Measurements from ENCODE around the gene ZNF239. TPM values are rescaled to one million over a fixed set of nuclear protein-coding genes. Genes with fewer than 3 reads are reported as not detected.
A peak's percentile ranks its signal among the peaks of the same experiment; 100 is the strongest.

Gene ZNF239
- total and polyA plus RNA-seq, 2 of the 8 experiments (the other 6 are each of a cell fraction or from before 2014, with no cell fraction given): 2.4 to 11.4 TPM

- Histone ChIP-seq H3K9ac (replicated peaks in 1 of 4; ENCODE audit: extremely low read depth in 1 of 4, low read depth in 3 of 4, low read length in 3 of 4) (peak within 1 kb of the TSS in 3 of 4 experiments; percentile 20 to 46 (median 38); a peak in 4 of 7 replicates), H2AFZ (ENCODE audit: low read length) (peak within 1 kb of the TSS; percentile 31), H4K8ac (ENCODE audit: extremely low read depth, insufficient read depth, low read length) (0 out of 2 replicates have a peak within 1 kb of the TSS, but pooled peaks have one; percentile 2), H3K9me3 (ENCODE audit: insufficient read depth in 2 of 2, low read depth in 1 of 2, low read length in 1 of 2) (peaks cover 5 to 7% of the 10 kb centered on the region in 2 experiments; a peak in 2 of 4 replicates), H4K5ac (ENCODE audit: insufficient read length, low read depth, low read length) (no peak within 1 kb of the TSS), H2BK20ac (ENCODE audit: low read length) (no peak within 1 kb of the TSS), H3K27ac (ENCODE audit: low read depth, low read length) (no peak within 1 kb of the TSS), H4K91ac (replicated peaks; ENCODE audit: insufficient read length, low read length) (peak within 1 kb of the TSS; percentile 60), H3K14ac (ENCODE audit: insufficient read length) (no peak within 1 kb of the TSS), H3K79me1 (ENCODE audit: low read depth, low read length) (no peaks in the 10 kb centered on the region), H3K4me3 (ENCODE audit: extremely low read depth in 1 of 4, insufficient read depth in 2 of 4, low read depth in 3 of 4, low read length in 4 of 4) (peak within 1 kb of the TSS; percentile 47 to 69 (median 53)), H3K4ac (replicated peaks; ENCODE audit: insufficient read length, low read depth, low read length) (no peak within 1 kb of the TSS), H2BK12ac (ENCODE audit: low read depth, low read length) (no peak within 1 kb of the TSS), H2BK5ac (ENCODE audit: low read depth, low read length) (0 out of 2 replicates have a peak within 1 kb of the TSS, but pooled peaks have one; percentile 13), H3K4me1 (replicated peaks in 1 of 4; ENCODE audit: control insufficient read depth in 3 of 4, insufficient read depth in 4 of 4, low read length in 3 of 4) (peaks cover 0 to 2% (median 0%) of the 10 kb centered on the region in 4 experiments; a peak in 1 of 7 replicates), H3K27me3 (replicated peaks in 1 of 4; ENCODE audit: control insufficient read depth in 3 of 4, extremely low read depth in 1 of 4, insufficient read depth in 3 of 4, low read length in 3 of 4) (peaks cover 0 to 5% (median 2%) of the 10 kb centered on the region in 4 experiments; a peak in 2 of 7 replicates), H2AK5ac (ENCODE audit: low read depth, low read length) (no peak within 1 kb of the TSS), H3K23me2 (ENCODE audit: low read depth, low read length) (no peaks in the 10 kb centered on the region; the same call in 1 of the 2 replicates), H3K36me3 (ENCODE audit: control insufficient read depth in 2 of 4, insufficient read depth in 4 of 4, low read length in 3 of 4) (peaks cover 0 to 3% (median 1%) of the 10 kb centered on the region in 4 experiments; a peak in 4 of 8 replicates), H3K56ac (replicated peaks; ENCODE audit: insufficient read length, low read depth, low read length) (no peak within 1 kb of the TSS), H3K79me2 (ENCODE audit: control insufficient read depth in 1 of 2, insufficient read depth in 2 of 2, low read length in 2 of 2) (no peaks in the 10 kb centered on the region), H2BK120ac (replicated peaks; ENCODE audit: low read depth, low read length) (no peak within 1 kb of the TSS), H3K4me2 (ENCODE audit: insufficient read depth in 1 of 2, low read depth in 2 of 2, low read length in 2 of 2) (peak within 1 kb of the TSS; percentile 64 to 76), H2BK15ac (ENCODE audit: low read length) (no peak within 1 kb of the TSS), H4K20me1 (replicated peaks in 1 of 2; ENCODE audit: control insufficient read depth in 1 of 2, insufficient read depth in 2 of 2, low read length in 2 of 2) (no peaks in the 10 kb centered on the region), H3K18ac (ENCODE audit: extremely low read depth, low read length) (peak within 1 kb of the TSS; percentile 75), H3K23ac (ENCODE audit: insufficient read length) (no peak within 1 kb of the TSS)
- FAIRE-seq: no peak
- ChIA-PET POLR2A (ENCODE audit: partially characterized antibody) (interaction anchor here (0.9 to 1.7 kb wide), 3 partner anchors 17 to 44 kb away, joined by 3 to 4 read pairs (median 3); no protein-coding TSS in a partner anchor), CTCF (ENCODE audit: partially characterized antibody) (no interaction called here)
- WGBS, 2 experiments (ENCODE audit: extremely low coverage in 1 of 2, insufficient coverage in 1 of 2, insufficient read length in 1 of 2, insufficient replicate concordance in 2 of 2, low coverage in 1 of 2, low lambda C conversion rate in 2 of 2, missing lambda C conversion rate in 1 of 2): 9% methylated on average over 48 of the region's 58 CpGs; no CpG with 5 or more reads in 1 of the 2 experiments
- peak; percentile 33 to 85 for DNase-seq (ENCODE audit: low read depth in 1 of 2, low spot score in 2 of 2)
- TF ChIP-seq FOSL1 (IDR thresholded peaks at IDR 0.05; ENCODE audit: insufficient read depth, low read depth, low read length) (no peak), HDAC6 (IDR thresholded peaks at IDR 0.05; ENCODE audit: low read depth, low read length) (no peak), HDAC2 (IDR thresholded peaks at IDR 0.05; ENCODE audit: borderline replicate concordance in 1 of 2, low read depth in 2 of 2, low read length in 2 of 2) (no peak), RXRA (IDR thresholded peaks at IDR 0.05; ENCODE audit: insufficient read depth, low read depth, low read length) (no peak), TAF7 (optimal IDR thresholded peaks at IDR 0.05; ENCODE audit: borderline replicate concordance, low read depth, low read length) (no peak), POLR2A (IDR thresholded peaks at IDR 0.05; ENCODE audit: control extremely low read depth in 1 of 2, low read depth in 2 of 2, low read length in 2 of 2) (peak in 1 of 2 experiments; percentile 75; a peak in 2 of 3 replicates), KDM5A (IDR thresholded peaks at IDR 0.05; ENCODE audit: low read length) (no peak), CBX8 (IDR thresholded peaks at IDR 0.05; ENCODE audit: borderline replicate concordance, low read depth, low read length) (no peak)
- TF ChIP-seq, protein P1, sequence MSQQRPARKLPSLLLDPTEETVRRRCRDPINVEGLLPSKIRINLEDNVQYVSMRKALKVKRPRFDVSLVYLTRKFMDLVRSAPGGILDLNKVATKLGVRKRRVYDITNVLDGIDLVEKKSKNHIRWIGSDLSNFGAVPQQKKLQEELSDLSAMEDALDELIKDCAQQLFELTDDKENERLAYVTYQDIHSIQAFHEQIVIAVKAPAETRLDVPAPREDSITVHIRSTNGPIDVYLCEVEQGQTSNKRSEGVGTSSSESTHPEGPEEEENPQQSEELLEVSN (IDR thresholded peaks at IDR 0.05): peak; percentile 89
Measured at GRCh38 chr10:43606323-43607198, 32.1 kb upstream of the ZNF239 start, which contains the start of gene ZNF485. TSS of gene ZNF485 (plus strand) at chr10:43606438. CDS start at chr10:43607051, 613 bp downstream.
